ENCODE measurements around the gene FRMD8. TPM values are rescaled to one million over a fixed set of nuclear protein-coding genes. Genes with fewer than 3 reads are reported as not detected.

The FRMD8 gene
- total and polyA plus RNA-seq, 2 experiments from 2014 or later, result 25.7 to 31.0 TPM

GRCh38 chr11:65366340-65366773 lies 20.1 kb upstream of the FRMD8 start:
- Histone ChIP-seq H3K9me3 (ENCODE audit: low read depth) (no peaks in the 10 kb centered on the region), H3K36me3 (replicated peaks; ENCODE audit: insufficient read depth, low read depth) (no peaks in the 10 kb centered on the region), H3K27me3 (no peaks in the 10 kb centered on the region), H3K4me1 (ENCODE audit: insufficient read depth) (peaks cover 11% of the 10 kb centered on the region), H3K9me2 (replicated peaks; ENCODE audit: insufficient read depth) (no peaks in the 10 kb centered on the region), H3K4me3 (no peak overlapping the region), H3K79me2 (peaks cover 8% of the 10 kb centered on the region), H3K27ac (peak overlapping the region; percentile 61), H2AFZ (no peak overlapping the region), H4K20me1 (ENCODE audit: insufficient read depth, poor library complexity, severe bottlenecking) (no peaks in the 10 kb centered on the region), H3K4me2 (peak overlapping the region; percentile 55)
- WGBS (ENCODE audit: low lambda C conversion rate, missing lambda C conversion rate), result 3% methylated on average over 4 of the region's 4 CpGs
- peak; percentile 87 for DNase-seq (ENCODE audit: low spot score)
- TF ChIP-seq EZH2 (IDR thresholded peaks at IDR 0.05; ENCODE audit: borderline replicate concordance), result no peak
- TF ChIP-seq CTCF (IDR thresholded peaks at IDR 0.05; ENCODE audit: poor library complexity), result peak; percentile 74

DNA sequence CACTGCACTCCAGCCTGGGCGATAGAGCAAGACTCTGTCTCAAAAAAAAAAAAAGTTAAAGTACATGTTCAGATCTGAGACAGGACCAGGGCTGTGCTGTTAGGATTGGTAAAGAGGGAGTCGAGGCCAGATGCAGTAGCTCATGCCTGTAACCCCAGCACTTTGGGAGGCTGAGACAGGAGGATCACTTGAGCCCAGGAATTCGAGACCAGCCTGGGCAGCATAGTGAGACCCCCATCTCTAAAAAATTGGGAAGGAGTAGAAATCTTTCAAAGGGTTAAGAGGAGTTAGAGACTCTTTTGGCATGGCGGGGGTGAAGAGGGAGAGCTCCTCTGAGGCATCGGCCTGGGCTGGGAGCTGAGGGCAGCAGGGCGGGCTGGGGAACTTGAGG lies 15.8 kb upstream of the FRMD8 start:
- Histone ChIP-seq H3K36me3 (replicated peaks; ENCODE audit: insufficient read depth, low read depth) (no peaks in the 10 kb centered on the region), H3K4me1 (ENCODE audit: insufficient read depth) (peaks cover 11% of the 10 kb centered on the region), H3K9me3 (ENCODE audit: low read depth) (no peaks in the 10 kb centered on the region), H3K27me3 (no peaks in the 10 kb centered on the region), H3K27ac (peak overlapping the region; percentile 91), H3K4me2 (peak overlapping the region; percentile 47), H3K4me3 (no peak overlapping the region), H3K9me2 (replicated peaks; ENCODE audit: insufficient read depth) (no peaks in the 10 kb centered on the region), H3K79me2 (peaks cover 7% of the 10 kb centered on the region), H2AFZ (no peak overlapping the region), H4K20me1 (ENCODE audit: insufficient read depth, poor library complexity, severe bottlenecking) (no peaks in the 10 kb centered on the region)
- WGBS (ENCODE audit: low lambda C conversion rate, missing lambda C conversion rate), result 92% methylated on average over 6 of the region's 6 CpGs
- TF ChIP-seq CTCF (IDR thresholded peaks at IDR 0.05; ENCODE audit: poor library complexity) (no peak), EZH2phosphoT487 (IDR thresholded peaks at IDR 0.05; ENCODE audit: low read depth, severe bottlenecking, unreplicated experiment) (no peak), EZH2 (IDR thresholded peaks at IDR 0.05; ENCODE audit: borderline replicate concordance) (no peak)
- no peak for DNase-seq (ENCODE audit: low spot score)

- 81% methylated on average over 14 of the region's 14 CpGs for WGBS (ENCODE audit: low lambda C conversion rate, missing lambda C conversion rate)
- no peaks in the 10 kb centered on the region for H3K9me3 ChIP-seq (ENCODE audit: low read depth)
- no peak overlapping the region for H3K27ac ChIP-seq
- no peak overlapping the region for H3K4me3 ChIP-seq
- H3K27me3 ChIP-seq, result no peaks in the 10 kb centered on the region
- no peaks in the 10 kb centered on the region for H4K20me1 ChIP-seq (ENCODE audit: insufficient read depth, poor library complexity, severe bottlenecking)
- H3K4me1 ChIP-seq (ENCODE audit: insufficient read depth), result peaks cover 20% of the 10 kb centered on the region
- H3K4me2 ChIP-seq, result no peak overlapping the region
- no peak overlapping the region for H2AFZ ChIP-seq
- TF ChIP-seq CTCF (IDR thresholded peaks at IDR 0.05; ENCODE audit: poor library complexity), result no peak
- no peak for TF ChIP-seq EZH2phosphoT487 (IDR thresholded peaks at IDR 0.05; ENCODE audit: low read depth, severe bottlenecking, unreplicated experiment)
- no peak for TF ChIP-seq EZH2 (IDR thresholded peaks at IDR 0.05; ENCODE audit: borderline replicate concordance)
- no peaks in the 10 kb centered on the region for H3K9me2 ChIP-seq (replicated peaks; ENCODE audit: insufficient read depth)
- DNase-seq (ENCODE audit: low spot score), result no peak
- H3K79me2 ChIP-seq, result peaks cover 3% of the 10 kb centered on the region
- no peaks in the 10 kb centered on the region for H3K36me3 ChIP-seq (replicated peaks; ENCODE audit: insufficient read depth, low read depth)
These were observed 12.4 kb upstream of the FRMD8 start for GRCh38 chr11:65373839-65374580.
